Panc1 (cell line): Measurements from ENCODE around the gene RPSA. TPM values are rescaled to one million over a fixed set of nuclear protein-coding genes. Genes with fewer than 3 reads are reported as not detected.

Experiments used
- ATAC-seq: fragments of 200-7000 bp; cut with Tn5 transposase; 2 replicates; pipeline ENCODE4 v1.9.1; 2020; ENCODE audit warnings: mild to moderate bottlenecking, moderate library complexity
- BruUV-seq: library from RNA; stranded (reverse); fragments of 400-500 nt; replicated peaks from 2 replicates; lab custom pipeline; 2021; lab: Mats Ljungman, UMichigan
- CTCF ChIA-PET: fragments of 300-600 bp; sonication (Branson Sonifier 250); formaldehyde crosslinking; loops from one replicate; lab custom pipeline; 2022; ENCODE audit warnings: antibody characterized with exemption; lab: Charles Lee
- POLR2A ChIA-PET: fragments of 300-600 bp; sonication (Branson Sonifier 250); formaldehyde crosslinking; loops from one replicate; lab custom pipeline; 2022; ENCODE audit warnings: antibody characterized with exemption; lab: Charles Lee
- DNase-seq: peaks from one replicate; pipeline ENCODE4 v3.0.0-alpha.2; 2010; ENCODE audit warnings: low read depth, low spot score
- H3K27ac ChIP-seq: 2 replicates; pipeline ENCODE4 v1.5.1; 2011; ENCODE audit warnings: mild to moderate bottlenecking, low read length, inconsistent platforms
- H3K27me3 ChIP-seq: fragments of 200-500 bp; sonication (Bioruptor generic); 2 replicates; pipeline ENCODE4 v1.6.0; 2014; ENCODE audit warnings: low read length, inconsistent platforms; ENCODE audit not compliant: control insufficient read depth, insufficient read depth
- H3K36me3 ChIP-seq: fragments of 200-500 bp; sonication (Bioruptor generic); 2 replicates; pipeline ENCODE4 v1.5.1; 2014; ENCODE audit warnings: inconsistent platforms, mild to moderate bottlenecking, low read length, moderate library complexity; ENCODE audit not compliant: control insufficient read depth, insufficient read depth
- H3K4me1 ChIP-seq: 2 replicates; pipeline ENCODE4 v1.5.1; 2011; ENCODE audit warnings: inconsistent platforms, mild to moderate bottlenecking, low read length, moderate library complexity; ENCODE audit not compliant: control insufficient read depth, insufficient read depth
- H3K4me3 ChIP-seq, 2 experiments: 2 replicates each; pipeline ENCODE4 v1.5.1; 2011 to 2012; ENCODE audit warnings: low read depth in 2 of 2, low read length in 2 of 2, mild to moderate bottlenecking in 2 of 2, inconsistent platforms in 1 of 2, moderate library complexity in 1 of 2
- H3K9me3 ChIP-seq: fragments of 200-500 bp; sonication (Bioruptor generic); 2 replicates; pipeline ENCODE4 v1.5.1; 2014; ENCODE audit warnings: low read depth, mild to moderate bottlenecking, inconsistent platforms, low read length, moderate library complexity; ENCODE audit not compliant: control insufficient read depth, insufficient read depth
- CTCF ChIP-seq: fragments of 450-650 bp; IDR thresholded peaks from 2 replicates; pipeline ENCODE4 v1.5.1; 2017; ENCODE audit warnings: mild to moderate bottlenecking
- POLR2AphosphoS5 ChIP-seq: IDR thresholded peaks from 2 replicates; pipeline ENCODE4 v1.6.1; 2012; ENCODE audit warnings: mild to moderate bottlenecking, low read depth, low read length, moderate library complexity
- REST ChIP-seq, 2 experiments: IDR thresholded peaks; 2 replicates each; pipeline ENCODE4 v1.6.1; 2011 to 2012; ENCODE audit warnings: low read depth in 2 of 2, control low read depth in 1 of 2, low read length in 1 of 2, mild to moderate bottlenecking in 1 of 2, moderate library complexity in 1 of 2; ENCODE audit not compliant: insufficient read depth in 1 of 2
- SIN3A ChIP-seq: IDR thresholded peaks from 2 replicates; pipeline ENCODE4 v1.6.1; 2012; ENCODE audit warnings: low read depth, mild to moderate bottlenecking, low read length, moderate library complexity, borderline replicate concordance; ENCODE audit not compliant: insufficient read depth
- TCF7L2 ChIP-seq: IDR thresholded peaks from 2 replicates; pipeline ENCODE4 v1.6.1; 2011; ENCODE audit warnings: mild to moderate bottlenecking, low read depth, low read length, inconsistent platforms
- in situ Hi-C: cut with HindIII; loops from 2 replicates; pipeline ENCODE4 v1.10.0; 2016; ENCODE audit warnings: low sequenced_read_pairs, low pct_unique_long_range_greater_than_20kb
- intact Hi-C: fragments of 100-400 bp; cut with micrococcal nuclease; formaldehyde crosslinking; loops from one replicate; pipeline ENCODE4 v1.10.0; 2022; ENCODE audit not compliant: unreplicated experiment
- total RNA-seq: library from RNA; stranded (reverse); gene quantifications from one replicate; pipeline ENCODE4 v1.2.1, GENCODE V29; 2021; ENCODE audit not compliant: unreplicated experiment

The RPSA gene
- total RNA-seq, 1 experiment from 2014 or later: 856 TPM

GRCh38 chr3:39433642-39434041, 27.1 kb downstream of the RPSA start:
- Histone ChIP-seq H3K9me3 (no peaks in the 10 kb centered on the region), H3K27me3 (no peaks in the 10 kb centered on the region), H3K27ac (no peak overlapping the region), H3K36me3 (no peaks in the 10 kb centered on the region), H3K4me3 (no peak overlapping the region), H3K4me1 (no peaks in the 10 kb centered on the region)
- ATAC-seq (no peak), DNase-seq (no peak)
- TF ChIP-seq TCF7L2: no peak
- TF ChIP-seq REST (IDR thresholded peaks at IDR 0.05; ENCODE audit: insufficient read depth in 1 of 2, low read depth in 2 of 2, low read length in 1 of 2): no peak
- TF ChIP-seq CTCF: no peak
- TF ChIP-seq POLR2AphosphoS5: no peak
- no peak for TF ChIP-seq SIN3A
- no TSS peak for BruUV-seq
- CTCF ChIA-PET: no interaction called here
- intact Hi-C loops: no loop called here
- in situ Hi-C loops: no loop called here
- POLR2A ChIA-PET: no interaction called here

GRCh38 chr3:39434574-39434973, 28.1 kb downstream of the RPSA start:
- DNase-seq (no peak), ATAC-seq (no peak)

More at GRCh38 chr3:39434574-39434973, 28.1 kb downstream of the RPSA start:
- Histone ChIP-seq H3K36me3 (no peaks in the 10 kb centered on the region), H3K4me3 (no peak overlapping the region), H3K4me1 (no peaks in the 10 kb centered on the region), H3K27me3 (no peaks in the 10 kb centered on the region), H3K9me3 (no peaks in the 10 kb centered on the region), H3K27ac (no peak overlapping the region)
- no TSS peak for BruUV-seq
- TF ChIP-seq REST (IDR thresholded peaks at IDR 0.05; ENCODE audit: insufficient read depth in 1 of 2, low read depth in 2 of 2, low read length in 1 of 2) (no peak), TCF7L2 (no peak), CTCF (no peak), SIN3A (no peak), POLR2AphosphoS5 (no peak)
- intact Hi-C loops (no loop called here), in situ Hi-C loops (no loop called here)
- ChIA-PET POLR2A (no interaction called here), CTCF (no interaction called here)
